HG03095 (cell line): ENCODE data around the gene TTLL10.

Experiments used
- ATAC-seq: cut with Tn5 transposase; IDR thresholded peaks from one replicate; pipeline ENCODE4 v1.9.1; 2021; ENCODE audit warnings: moderate library complexity; ENCODE audit not compliant: unreplicated experiment

The TTLL10 gene

DNA sequence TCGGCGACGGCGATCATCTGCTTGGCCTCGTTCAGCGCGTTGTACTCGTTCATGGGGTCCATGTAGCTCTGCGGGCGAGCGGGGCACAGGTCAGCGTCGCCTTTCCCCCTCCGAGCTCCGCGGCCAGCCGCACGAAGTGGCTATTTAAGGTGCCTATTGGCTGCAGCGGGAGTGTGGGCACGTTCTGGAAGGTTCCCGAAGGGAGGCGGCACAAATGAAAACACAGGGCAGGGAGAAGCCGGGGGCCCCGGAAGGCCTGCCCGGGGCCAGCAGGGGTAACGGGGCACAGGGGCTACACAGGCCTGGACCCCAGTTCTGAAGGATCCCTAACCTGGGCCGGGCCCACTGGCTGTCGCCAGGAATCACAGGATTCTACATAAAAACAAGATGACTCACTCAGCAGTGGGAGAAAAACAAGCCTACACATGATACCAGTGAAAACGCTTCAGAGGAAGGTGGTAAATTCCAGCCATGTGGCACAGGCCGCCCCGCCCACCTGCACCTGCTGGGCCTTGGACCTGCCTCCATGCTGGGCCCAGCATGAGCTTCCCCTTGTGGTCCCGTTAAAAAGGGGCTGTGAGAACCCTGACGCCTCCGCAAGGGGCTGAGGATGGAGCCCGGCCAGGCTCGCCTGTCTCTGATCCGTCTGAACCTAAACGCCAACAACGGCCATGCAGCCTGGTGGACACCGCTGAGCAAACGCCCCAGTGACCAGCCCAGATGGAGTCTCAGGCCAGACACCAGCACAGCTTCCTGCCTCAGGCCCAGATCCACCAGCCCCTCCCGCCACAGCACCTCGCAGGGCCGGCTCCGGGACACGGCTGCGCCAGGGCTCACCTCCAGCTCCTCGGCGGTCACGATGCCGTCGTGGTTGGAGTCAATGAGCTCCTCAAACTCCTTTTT, 44.2 kb downstream of the TTLL10 start:
- ATAC-seq, result no peak

DNA sequence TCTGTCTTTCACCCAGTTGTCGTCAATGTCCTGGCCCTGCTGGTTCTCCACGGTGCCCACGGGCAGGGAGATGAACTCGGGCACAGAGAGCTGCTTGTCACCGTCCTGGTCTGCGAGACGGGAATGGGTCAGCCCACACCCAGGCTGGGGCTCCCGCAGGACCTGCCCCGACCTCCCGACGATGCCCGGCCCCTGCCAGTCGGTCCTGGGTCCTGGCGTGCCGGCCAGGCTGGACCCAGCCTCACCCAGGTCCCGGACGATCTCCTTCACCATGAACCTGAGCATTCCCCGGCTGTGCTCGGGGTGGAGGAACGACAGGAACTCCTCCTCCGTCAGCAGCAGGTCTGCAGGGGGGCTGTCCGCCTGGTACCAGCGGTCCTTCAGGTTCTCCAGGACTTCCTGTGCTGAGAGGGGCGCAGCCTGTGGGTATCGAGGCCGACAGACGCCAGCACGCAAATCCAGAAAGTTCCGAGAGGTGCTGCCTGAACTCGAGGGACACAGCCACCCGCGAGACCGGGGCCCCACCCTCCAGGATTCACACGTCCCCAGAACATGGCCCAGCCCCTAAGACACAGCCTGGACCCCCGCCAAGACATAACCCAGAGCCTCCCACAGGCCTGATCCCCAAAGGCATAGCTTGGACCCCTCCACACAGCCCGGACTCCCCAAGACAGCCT, 45.0 kb downstream of the TTLL10 start:
- no peak for ATAC-seq

DNA sequence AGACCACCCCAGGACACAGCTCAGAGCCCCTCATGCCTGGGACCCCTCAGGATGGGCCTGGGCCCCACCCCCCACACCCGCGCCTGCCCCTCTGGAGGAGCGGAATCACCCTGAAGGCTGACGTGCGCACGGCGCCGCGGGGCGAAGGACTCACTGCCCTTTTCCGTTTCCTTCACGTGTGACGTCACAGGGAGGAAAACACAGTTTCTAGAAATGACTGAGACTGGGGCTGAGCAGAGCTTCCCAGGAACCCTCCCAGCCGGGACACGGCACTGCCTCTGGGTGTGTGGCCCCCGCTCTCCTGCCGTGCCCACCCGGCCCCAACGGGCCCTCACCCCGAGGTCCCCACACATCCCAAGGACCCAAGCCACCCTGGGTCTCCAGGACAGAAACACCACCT, 45.7 kb downstream of the TTLL10 start:
- no peak for ATAC-seq

DNA sequence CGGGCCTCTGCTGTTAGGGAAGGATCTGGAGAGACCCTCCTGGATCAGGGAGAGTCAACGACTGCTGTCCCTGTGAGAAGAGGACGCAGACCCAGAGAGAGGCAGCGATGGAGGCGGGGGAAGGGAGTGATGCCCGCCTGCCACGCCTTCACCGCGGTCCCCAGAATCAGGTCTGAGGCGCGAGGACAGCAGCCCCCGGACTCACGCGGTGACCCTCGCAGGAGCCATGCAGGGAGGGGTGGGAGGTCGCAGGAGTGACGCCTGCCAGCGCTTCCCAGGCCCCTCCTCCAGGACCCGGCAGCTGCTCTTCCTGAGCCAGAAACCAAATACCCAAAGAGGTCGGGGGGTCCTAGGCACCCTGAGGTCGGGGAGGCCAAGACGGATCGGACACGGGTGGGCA, 46.5 kb downstream of the TTLL10 start:
- no peak for ATAC-seq

DNA sequence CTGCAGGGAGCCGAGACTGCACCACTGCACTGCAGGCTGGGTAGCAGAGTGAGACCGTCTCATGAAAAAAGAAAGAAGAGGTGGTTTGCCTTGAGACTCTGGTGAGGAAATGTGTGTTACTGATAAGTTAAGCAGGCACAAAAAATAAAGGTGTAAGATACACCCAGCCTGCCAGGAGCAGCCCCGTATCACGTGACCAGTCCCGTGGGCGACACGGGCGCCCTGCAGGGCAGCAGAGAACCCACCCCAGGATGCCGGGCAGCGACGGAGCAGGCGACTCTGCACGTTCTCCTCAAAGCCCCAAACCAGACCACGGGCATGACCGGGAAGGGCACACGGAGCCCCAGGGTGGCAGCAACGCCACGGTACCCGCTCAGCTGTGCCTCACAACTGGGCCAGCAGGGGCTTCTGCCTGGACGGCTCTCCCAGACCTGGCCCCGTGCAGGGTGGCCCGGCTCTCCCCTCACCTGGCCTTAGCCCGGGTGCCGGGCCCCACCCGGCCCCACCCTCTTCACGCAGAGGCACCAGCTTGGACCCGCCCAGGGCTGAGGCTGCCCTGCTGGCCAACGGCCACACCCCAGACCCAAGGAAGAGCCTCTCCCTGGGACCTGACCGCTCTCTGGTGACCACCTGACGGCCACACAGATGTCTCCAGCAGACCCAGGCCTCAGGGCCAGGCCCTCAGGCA, 48.4 kb downstream of the TTLL10 start:
- ATAC-seq, result no peak

DNA sequence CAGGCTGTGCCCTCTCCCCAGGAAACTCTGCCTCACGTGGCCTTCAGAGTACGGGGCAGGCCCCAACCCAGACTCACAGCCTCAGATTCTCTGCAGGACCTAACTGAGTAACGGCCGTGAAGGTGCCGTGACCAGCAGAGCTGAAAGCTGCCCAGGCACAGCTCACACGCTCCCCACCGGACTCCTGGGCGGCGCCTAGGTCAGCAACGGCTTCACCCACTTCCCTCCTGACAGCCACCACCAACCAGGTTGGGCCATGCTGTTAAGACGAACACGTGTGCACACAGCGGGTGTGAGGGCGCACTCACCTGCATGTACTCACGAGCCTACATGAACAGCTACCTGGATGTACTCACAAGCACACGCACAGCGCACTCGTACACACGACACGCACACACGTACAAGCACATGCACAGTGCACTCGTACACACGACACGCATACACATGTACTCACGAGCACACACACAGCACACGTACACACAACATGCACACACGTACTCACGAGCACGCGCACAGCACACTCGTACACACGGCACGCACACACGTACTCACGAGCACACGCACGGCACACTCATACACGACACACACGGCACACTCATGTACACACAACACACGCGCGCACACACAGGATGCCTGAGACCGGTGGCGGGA, 49.0 kb downstream of the TTLL10 start:
- ATAC-seq, result no peak

DNA sequence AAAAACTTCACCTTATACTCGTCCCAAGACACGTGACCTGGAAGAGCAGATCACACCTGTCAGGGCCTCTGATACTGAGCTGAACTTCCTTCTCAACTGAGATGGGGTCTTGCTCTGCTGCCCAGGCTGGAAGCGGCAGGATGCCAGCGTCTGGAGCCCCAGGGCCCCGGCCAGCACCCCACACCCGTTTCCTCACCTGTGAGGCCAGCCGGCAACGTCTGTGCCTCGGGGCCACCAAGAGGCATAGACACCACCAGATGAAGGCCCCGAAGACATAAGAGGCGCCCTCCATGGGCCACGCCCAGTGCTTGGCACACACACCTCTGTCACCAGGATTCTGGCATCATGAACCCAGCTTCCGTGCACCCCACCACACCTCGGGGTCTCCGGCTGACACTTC, 49.6 kb downstream of the TTLL10 start:
- ATAC-seq, result no peak

DNA sequence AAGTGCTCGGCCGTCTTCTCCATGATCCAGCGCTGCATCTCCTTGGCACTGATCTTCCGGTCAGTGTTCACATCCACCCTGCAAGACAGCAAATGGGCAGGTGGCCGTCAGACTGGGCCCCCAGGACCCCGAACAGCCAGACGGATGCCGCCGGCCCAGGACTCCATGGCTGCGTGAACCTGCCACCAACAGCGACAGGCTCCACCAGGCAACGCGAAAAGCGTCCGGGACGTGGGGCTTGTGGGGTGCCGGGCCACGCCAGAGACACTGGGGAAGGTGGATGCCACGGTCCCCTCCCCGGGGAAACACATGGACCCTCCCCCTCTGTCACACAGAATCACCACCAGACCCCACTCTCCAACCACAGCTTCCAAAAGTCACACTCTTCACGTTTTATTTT, 50.2 kb downstream of the TTLL10 start:
- no peak for ATAC-seq

DNA sequence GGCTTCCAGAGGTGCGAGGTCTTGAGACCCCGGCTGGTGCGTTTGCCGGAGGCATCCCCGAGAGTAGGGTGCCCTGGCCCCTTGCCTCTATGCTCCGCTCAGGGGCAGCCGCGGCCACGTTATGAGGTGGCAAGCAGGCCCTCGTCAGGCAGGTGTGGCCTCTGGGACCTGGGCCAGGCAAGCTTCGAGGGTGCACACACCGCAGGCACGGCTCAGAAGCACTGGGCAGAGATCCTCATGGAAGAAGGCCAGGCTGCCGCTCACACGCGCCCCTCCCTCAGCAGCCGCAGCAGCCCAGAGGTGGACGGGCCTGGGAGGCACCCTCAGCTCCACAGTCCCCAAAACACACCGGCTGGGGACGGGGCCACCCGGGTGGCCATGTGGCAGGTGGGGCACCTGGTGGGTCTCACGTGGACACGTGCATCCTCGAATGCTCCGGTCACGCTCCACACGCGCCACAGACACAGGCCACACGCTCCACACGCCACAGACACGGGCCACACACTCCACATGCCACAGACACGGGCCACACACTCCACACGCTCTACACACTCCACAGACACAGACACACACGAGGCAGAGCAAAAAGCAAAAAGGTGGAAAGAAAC, 51.7 kb downstream of the TTLL10 start:
- no peak for ATAC-seq

DNA sequence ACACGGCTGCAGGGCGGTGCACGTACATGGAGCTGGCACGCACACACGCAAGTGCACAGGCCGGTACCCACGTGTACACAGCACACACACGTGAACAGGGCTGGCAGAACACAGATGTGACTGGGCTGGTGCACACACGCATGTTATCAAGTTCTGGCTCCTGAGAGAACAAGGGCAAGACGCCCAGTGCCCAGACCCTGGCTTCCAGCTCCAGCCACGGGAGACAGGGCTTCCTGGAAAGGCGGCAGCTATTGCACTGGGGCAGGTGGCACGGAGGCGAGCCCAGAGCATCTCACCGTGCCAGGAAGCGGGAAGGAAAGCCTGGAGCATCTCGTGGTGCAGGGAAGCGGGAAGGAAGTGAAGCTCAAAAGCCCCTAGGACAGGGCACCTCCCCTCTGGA, 52.2 kb downstream of the TTLL10 start:
- ATAC-seq, result no peak

DNA sequence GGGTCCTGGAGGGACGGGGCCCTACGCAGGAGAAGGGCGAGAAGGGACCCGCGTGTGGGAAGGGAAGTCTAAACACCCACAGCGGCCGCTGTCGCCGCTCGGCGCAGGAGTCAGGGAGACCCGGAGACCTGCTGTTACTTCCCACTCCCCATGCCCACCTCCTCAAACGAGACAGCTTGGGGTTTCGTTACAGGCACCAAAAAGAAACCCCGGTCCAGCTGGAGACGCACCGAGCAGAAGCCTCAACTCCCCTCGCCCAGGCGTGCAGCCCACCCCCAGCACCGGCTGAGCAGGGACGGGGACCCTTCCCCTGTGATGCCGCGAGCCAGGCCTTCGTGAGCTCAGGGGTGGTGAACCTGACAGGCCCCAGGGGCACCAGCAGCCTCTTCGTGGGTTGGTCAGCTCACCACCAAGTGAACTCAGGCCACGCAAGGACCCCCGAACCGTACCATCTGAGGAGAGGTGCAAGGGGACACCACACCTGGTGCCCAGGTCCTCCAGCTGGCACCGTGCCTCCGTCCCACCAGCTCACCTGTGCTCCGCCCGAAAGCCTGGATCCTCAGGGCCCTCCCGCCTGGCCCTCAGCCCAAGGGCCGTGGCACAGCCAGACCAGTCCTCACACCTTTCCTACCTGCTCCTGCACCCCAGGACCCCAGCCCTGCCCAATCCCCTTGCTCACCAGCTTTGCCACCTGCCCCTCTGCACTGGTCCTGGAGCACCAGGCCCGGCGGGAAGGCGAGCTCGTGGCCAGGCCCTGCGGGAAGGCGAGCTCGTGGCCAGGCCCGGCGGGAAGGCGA, 53.1 kb downstream of the TTLL10 start:
- no peak for ATAC-seq

DNA sequence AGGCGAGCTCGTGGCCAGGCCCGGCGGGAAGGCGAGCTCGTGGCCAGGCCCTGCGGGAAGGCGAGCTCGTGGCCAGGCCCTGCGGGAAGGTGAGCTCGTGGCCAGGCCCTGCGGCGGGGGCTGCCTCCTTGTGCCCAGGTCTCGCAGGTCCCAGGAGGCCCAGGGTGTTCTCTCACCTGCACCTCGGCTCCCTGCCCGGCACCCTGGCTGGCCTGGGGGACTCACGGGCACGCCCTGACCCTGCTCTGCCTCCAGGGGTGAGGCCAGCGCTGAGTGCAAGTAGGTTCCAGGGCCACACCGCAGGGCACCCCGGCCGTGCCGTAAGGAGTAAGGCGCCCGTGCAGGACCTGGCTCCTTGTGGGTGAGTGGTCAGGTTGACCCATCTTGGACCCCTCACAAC, 53.7 kb downstream of the TTLL10 start:
- no peak for ATAC-seq

DNA sequence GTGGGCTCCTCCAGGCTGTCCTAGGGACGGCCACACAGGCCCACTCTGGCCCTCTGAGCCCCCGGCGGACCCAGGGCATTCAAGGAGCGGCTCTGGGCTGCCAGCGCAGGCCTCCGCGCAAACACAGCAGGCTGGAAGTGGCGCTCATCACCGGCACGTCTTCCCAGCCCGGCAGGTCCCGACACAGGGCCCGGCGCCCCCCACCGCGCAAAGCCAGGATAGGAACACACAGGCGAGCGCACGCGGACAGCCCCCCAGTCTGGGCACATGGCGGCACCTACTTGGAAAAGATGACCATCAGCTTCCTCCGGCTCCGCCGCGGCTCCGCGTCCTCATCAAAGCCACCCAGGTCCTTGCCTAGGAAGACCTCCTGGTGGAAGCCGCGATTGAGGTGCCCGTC, 54.5 kb downstream of the TTLL10 start:
- no peak for ATAC-seq

DNA sequence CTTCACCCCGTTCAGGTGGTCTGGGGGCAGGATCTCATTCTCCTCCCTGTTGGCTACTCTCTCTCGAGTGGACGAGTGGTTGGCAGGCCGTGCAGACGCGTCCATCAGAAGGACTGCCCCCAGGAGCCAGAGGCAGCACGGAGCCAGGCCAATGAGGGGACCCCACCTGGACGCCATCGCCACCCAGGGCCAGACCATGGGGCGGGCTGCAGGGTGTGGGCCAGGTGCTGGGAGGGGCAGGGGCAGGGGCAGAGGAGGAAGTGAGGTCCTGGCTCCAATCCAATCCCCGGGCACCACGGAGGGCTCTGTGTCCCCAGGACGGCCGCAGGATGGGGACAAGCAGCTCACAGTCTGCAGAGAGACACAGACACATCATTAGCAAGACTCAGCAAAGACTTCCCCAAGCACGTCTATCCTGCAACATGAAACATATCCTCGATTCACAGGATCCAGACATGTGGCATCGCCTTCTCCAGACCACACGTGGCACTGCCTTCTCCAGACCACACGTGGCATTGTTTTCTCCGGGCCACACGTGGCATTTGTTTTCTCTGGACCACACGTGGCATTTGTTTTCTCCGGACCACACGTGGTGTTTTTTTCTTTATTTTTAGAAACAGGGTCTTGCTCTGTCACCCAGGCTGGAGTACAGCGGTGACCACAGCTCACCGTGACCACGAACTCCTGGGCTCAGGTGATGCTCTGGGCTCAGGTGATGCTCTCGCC, 55.1 kb downstream of the TTLL10 start:
- ATAC-seq, result no peak

DNA sequence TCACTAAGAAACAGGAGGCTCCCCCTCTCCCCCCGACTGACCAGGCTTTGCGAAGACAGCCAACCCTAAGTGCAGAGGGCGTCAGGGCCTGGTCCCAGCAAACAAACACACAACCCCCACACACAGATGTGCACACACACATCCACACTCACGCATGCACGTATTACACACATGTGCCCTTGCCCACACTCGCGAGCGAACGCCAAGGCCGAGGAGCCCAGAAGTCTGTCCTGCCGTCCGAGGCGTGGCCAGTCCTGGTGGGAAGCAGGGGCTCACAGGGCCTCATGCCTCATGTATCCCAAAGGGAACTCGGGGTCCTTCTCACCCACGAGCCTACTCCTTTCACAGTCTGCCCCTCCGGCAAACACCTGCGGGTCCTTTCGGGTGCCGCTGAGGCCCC, 56.1 kb downstream of the TTLL10 start:
- ATAC-seq, result no peak

DNA sequence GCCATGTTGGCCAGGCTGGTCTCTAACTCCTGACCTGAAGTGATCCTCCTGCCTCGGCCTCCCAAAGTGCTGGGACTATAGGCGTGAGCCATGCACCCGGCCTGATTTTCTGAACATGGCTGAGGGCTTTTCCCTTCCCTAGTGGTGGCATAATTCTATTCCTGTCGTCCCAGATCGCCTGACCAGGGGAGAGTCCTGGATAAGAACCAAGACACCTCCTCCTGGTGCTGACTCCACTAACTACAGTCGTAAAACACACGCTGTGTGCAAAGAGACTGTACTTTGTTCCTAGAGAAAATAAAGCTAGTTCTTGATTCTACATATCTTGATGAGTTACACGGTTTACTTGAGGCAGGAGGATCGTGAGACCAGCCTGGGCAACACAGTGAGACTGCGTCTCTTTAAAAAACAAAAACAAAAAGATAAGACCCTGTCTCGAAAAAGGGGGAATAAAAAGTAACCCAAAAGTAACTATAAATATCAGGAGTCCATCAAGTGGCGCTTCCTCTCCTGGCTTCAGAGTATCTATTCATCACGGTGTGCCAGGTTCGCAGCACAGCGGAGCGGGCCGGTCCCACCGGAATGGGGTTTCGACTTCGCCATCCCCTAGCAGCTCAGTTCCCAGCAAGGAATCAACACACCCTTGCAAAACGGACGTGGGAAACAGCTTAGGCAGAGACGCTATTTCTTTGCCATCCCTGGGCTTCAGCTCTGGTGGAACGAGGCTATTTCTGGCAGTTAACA, 57.1 kb downstream of the TTLL10 start:
- no peak for ATAC-seq

DNA sequence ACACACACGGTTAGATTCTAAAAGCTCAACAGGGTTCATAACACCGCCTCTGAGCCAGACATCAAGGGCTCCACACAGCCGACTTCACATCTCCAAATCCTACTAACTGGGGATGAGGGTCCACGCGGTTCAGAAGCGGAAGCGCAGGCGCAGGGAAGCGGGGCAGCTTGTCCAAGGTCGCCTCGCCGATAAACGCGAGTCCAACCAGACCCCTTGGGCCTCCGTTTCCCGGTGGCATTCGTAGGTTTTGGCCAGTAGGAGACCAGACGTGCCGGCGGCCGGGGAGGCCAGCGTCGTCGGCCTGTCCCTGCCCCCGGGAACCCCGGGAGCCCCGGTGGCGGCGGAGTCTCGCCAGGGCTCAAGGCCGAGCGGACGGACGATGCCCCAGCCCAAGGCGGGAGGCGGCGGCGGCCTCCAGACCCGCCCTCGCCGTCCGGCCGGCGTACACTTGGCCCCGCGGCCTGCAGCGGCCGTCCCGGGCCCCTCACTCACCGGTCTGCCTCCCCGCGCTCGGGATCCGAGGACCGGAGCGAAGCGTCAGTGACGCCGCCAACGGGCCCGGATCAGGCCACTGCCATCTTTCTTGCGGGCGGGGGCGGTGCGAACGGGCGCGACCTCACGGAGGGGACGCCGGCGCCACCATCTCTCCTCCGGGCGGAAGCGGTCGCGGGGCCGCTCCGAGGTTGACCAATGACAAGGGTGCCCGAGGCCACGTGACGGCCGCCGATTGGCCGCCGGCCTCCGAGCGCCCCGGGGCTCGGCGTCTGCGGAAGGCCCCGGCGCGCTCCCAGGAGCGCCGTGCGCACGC, 57.9 kb downstream of the TTLL10 start, which contains the start of gene SDF4:
Gene SDF4 (minus strand): TSS at position 602 of the 808 bp plus-strand sequence. CDS start 3,229 bp downstream, outside the sequence.
- peak; percentile 82 for ATAC-seq
